K562 (cell line): ENCODE results near the gene ALG13. TPM values are rescaled to one million over a fixed set of nuclear protein-coding genes. Genes with fewer than 3 reads are reported as not detected.

Experiments
- ATAC-seq: fragments of 200-7000 bp; cut with Tn5 transposase; 3 replicates; pipeline ENCODE4 v1.9.1; 2020; ENCODE audit warnings: moderate library complexity
- BruUV-seq: library from RNA; stranded (reverse); fragments of 400-500 nt; replicated peaks from 2 replicates; lab custom pipeline; 2021; lab: Mats Ljungman, UMichigan
- CTCF ChIA-PET: fragments of 300-600 bp; formaldehyde crosslinking; extraction: SDS; loops from one replicate; lab custom pipeline; 2021; ENCODE audit warnings: low intra/inter-chr PET ratio; lab: Yijun Ruan, JAX
- POLR2A ChIA-PET: fragments of 300-600, 350-650 bp; sonication (Branson Sonifier 250); formaldehyde crosslinking; extraction: SDS; loops from one replicate; lab custom pipeline; 2021; ENCODE audit warnings: antibody characterized with exemption, inconsistent platforms; lab: Yijun Ruan, JAX
- DNase-seq, 4 experiments: peaks; one replicate each; pipeline versions ENCODE4 v3.0.0 to v3.0.0-alpha.2; 2011 to 2018; ENCODE audit warnings: low spot score in 3 of 4, mixed read lengths in 3 of 4; ENCODE audit errors: extremely low read depth in 1 of 4
- FAIRE-seq: peaks from 2 replicates; lab custom pipeline; 2011; peaks lifted over from hg19 to GRCh38; lab: Jason Lieb, UNC
- H2AFZ ChIP-seq: 2 replicates; pipeline ENCODE4 v1.6.0; 2011; ENCODE audit warnings: low read depth, low read length, control low read depth, inconsistent platforms
- H3K27ac ChIP-seq: fragments of 200-600 bp; 3 replicates; pipeline ENCODE4 v1.8.0; 2011; ENCODE audit warnings: low read depth, mild to moderate bottlenecking, control low read depth, inconsistent platforms, low read length, moderate library complexity, mixed read lengths; ENCODE audit errors: extremely low read depth
- H3K27me3 ChIP-seq, 2 experiments: fragments of 300-600 bp in 1 of 2; 2 replicates in 1 of 2; 3 replicates in 1 of 2; pipeline versions ENCODE4 v1.6.0 to v1.8.0; 2011; ENCODE audit warnings: inconsistent platforms in 2 of 2, low read length in 2 of 2, mild to moderate bottlenecking in 1 of 2, mixed read lengths in 1 of 2, moderate library complexity in 1 of 2; ENCODE audit not compliant: control insufficient read depth in 2 of 2, insufficient read depth in 2 of 2
- H3K36me3 ChIP-seq: fragments of 300-600 bp; 3 replicates; pipeline ENCODE4 v1.8.0; 2011; ENCODE audit warnings: mild to moderate bottlenecking, low read length, inconsistent platforms; ENCODE audit not compliant: control insufficient read depth, insufficient read depth
- H3K4me1 ChIP-seq, 2 experiments: fragments of 200-600 bp in 1 of 2; replicated peaks in 1 of 2; 2 replicates in 1 of 2; 3 replicates in 1 of 2; pipeline versions ENCODE4 v1.5.1 to v1.8.0; 2011; ENCODE audit warnings: inconsistent platforms in 2 of 2, low read length in 2 of 2, mild to moderate bottlenecking in 1 of 2, mixed read lengths in 1 of 2, moderate library complexity in 1 of 2; ENCODE audit not compliant: control insufficient read depth in 2 of 2, insufficient read depth in 2 of 2
- H3K4me2 ChIP-seq: 2 replicates; pipeline ENCODE4 v1.6.1; 2011; ENCODE audit warnings: low read length, control low read depth, inconsistent platforms, mixed read lengths; ENCODE audit not compliant: insufficient read depth
- H3K4me3 ChIP-seq: fragments of 200-600 bp; sonication (generic), shearing (Covaris generic); 2 replicates; pipeline ENCODE4 v1.5.1; 2016; ENCODE audit warnings: control low read depth, inconsistent platforms
- H3K79me2 ChIP-seq: fragments of 200-600 bp; 3 replicates; pipeline ENCODE4 v1.8.0; 2011; ENCODE audit warnings: low read length, inconsistent platforms; ENCODE audit not compliant: control insufficient read depth, insufficient read depth
- H3K9ac ChIP-seq, 2 experiments: 2 replicates each; pipeline versions ENCODE4 v1.6.0 to v1.6.1; 2011; ENCODE audit warnings: low read depth in 2 of 2, low read length in 2 of 2, control low read depth in 1 of 2, inconsistent platforms in 1 of 2, mild to moderate bottlenecking in 1 of 2, mixed read lengths in 1 of 2; ENCODE audit not compliant: insufficient read depth in 1 of 2
- H3K9me1 ChIP-seq: one replicate; pipeline ENCODE4 v1.6.0; 2011; ENCODE audit warnings: inconsistent platforms, mild to moderate bottlenecking, low read length, moderate library complexity; ENCODE audit not compliant: control insufficient read depth, insufficient read depth
- H3K9me3 ChIP-seq: replicated peaks from 2 replicates; pipeline ENCODE4 v1.5.1; 2011; ENCODE audit warnings: low read depth, low read length, inconsistent platforms; ENCODE audit not compliant: control insufficient read depth, insufficient read depth
- H4K20me1 ChIP-seq: replicated peaks from 2 replicates; pipeline ENCODE4 v1.6.1; 2011; ENCODE audit warnings: low read length, inconsistent platforms, mixed read lengths; ENCODE audit not compliant: control insufficient read depth, insufficient read depth
- BRCA1 ChIP-seq, 2 experiments: fragments of 450-650 bp in 1 of 2; sonication (generic) in 1 of 2; formaldehyde crosslinking in 1 of 2; IDR thresholded peaks; 2 replicates each; pipeline versions ENCODE4 v1.5.0 to v1.6.1; 2017 to 2020; ENCODE audit warnings: mild to moderate bottlenecking in 1 of 2, missing genetic modification reagents in 1 of 2
- FIP1L1 ChIP-seq: fragments of 200-400 bp; formaldehyde crosslinking; IDR thresholded peaks from 2 replicates; pipeline ENCODE4 v1.6.1; 2018; ENCODE audit warnings: mild to moderate bottlenecking, low read depth, low read length; ENCODE audit not compliant: poor library complexity, severe bottlenecking
- KLF13 ChIP-seq: fragments of 450-650 bp; IDR thresholded peaks from 2 replicates; pipeline ENCODE4 v1.6.1; 2016; ENCODE audit warnings: missing genetic modification characterization, low read depth, mild to moderate bottlenecking, missing compliant biosample characterization, moderate library complexity, borderline replicate concordance
- RAD21 ChIP-seq, 2 experiments: fragments of 250-450 bp in 1 of 2; fragments of 450-650 bp in 1 of 2; sonication (Bioruptor Pico) in 1 of 2; formaldehyde crosslinking in 1 of 2; IDR thresholded peaks in 1 of 2; conservative IDR thresholded peaks in 1 of 2; 2 replicates each; pipeline versions ENCODE4 v1.4.0 to v1.8.0; 2020 to 2022; ENCODE audit warnings: mild to moderate bottlenecking in 2 of 2, moderate library complexity in 1 of 2
- ZNF444 ChIP-seq: fragments of 250-450 bp; sonication (Bioruptor Pico); IDR thresholded peaks from 2 replicates; pipeline ENCODE4 v1.4.0; 2020; ENCODE audit warnings: mild to moderate bottlenecking, moderate library complexity
- WGBS: fragments of 100-300 bp; shearing (Covaris generic); methylation state at CpG from one replicate; pipeline ENCODE4 v1.1.6; 2016; ENCODE audit warnings: low coverage, mixed read lengths; ENCODE audit not compliant: insufficient coverage; ENCODE audit errors: missing lambda C conversion rate; 5-methylcytosine and 5-hydroxymethylcytosine counted together
- in situ Hi-C: fragments of 300-500 bp; cut with MboI; formaldehyde crosslinking; loops from 4 replicates; pipeline ENCODE4 v1.15.0; 2018; ENCODE audit warnings: inconsistent platforms, mixed read lengths
- intact Hi-C: fragments of 100-400 bp; cut with micrococcal nuclease; formaldehyde crosslinking; loops from 2 replicates; pipeline ENCODE4 v1.14.2; 2022
- polyA plus RNA-seq, 8 experiments: library from polyadenylated mRNA; depleted of rRNA in 4 of 8; stranded (reverse) in 5 of 8; unstranded in 3 of 8; fragments of >200 nt; fragmentation: Nextera tagmentation in 2 of 8; fragmentation: Illumina TruSeq in 1 of 8; extraction: Ambion mirVana in 2 of 8; extraction: Trizol in 1 of 8; gene quantifications; 2 replicates each; pipeline versions ENCODE4 v1.2.1 to v1.2.3, GENCODE V29; 2011 to 2014; ENCODE audit warnings: inconsistent platforms in 1 of 8, missing spikeins in 1 of 8
- total RNA-seq, 7 experiments: library from RNA; depleted of rRNA in 6 of 7; stranded (reverse); fragments of >200 nt in 6 of 7; fragmentation: Illumina TruSeq in 2 of 7; extraction: Trizol in 2 of 7; gene quantifications; 2 replicates each; pipeline versions ENCODE4 v1.2.1 to v1.2.3, GENCODE V29; 2011 to 2021; ENCODE audit warnings: low replicate concordance in 1 of 7
- TF ChIP-seq, protein P1 (sequence below): fragments of 450-650 bp; formaldehyde crosslinking; IDR thresholded peaks from 2 replicates; pipeline ENCODE4 v1.4.0; 2022; ENCODE audit warnings: missing genetic modification characterization
- TF ChIP-seq, protein P2 (sequence below): sonication (generic); formaldehyde crosslinking; IDR thresholded peaks from 2 replicates; pipeline ENCODE4 v1.5.0; 2020; ENCODE audit warnings: missing genetic modification reagents
- TF ChIP-seq, protein P3 (sequence below), 3 experiments: IDR thresholded peaks in 2 of 3; conservative IDR thresholded peaks in 1 of 3; 2 replicates each; pipeline ENCODE4 v1.5.1; 2011 to 2012; ENCODE audit warnings: low read length in 3 of 3, mild to moderate bottlenecking in 3 of 3, control low read depth in 2 of 3, improper control_type of control experiment in 1 of 3, inconsistent platforms in 1 of 3, low read depth in 1 of 3, mixed read lengths in 1 of 3, moderate library complexity in 1 of 3; ENCODE audit not compliant: insufficient read depth in 2 of 3

Gene ALG13
- total and polyA plus RNA-seq, 9 of the 15 experiments (the other 6 are each of a cell fraction or from before 2014, with no cell fraction given) = 40.3 to 117 (median 68.2) TPM

DNA sequence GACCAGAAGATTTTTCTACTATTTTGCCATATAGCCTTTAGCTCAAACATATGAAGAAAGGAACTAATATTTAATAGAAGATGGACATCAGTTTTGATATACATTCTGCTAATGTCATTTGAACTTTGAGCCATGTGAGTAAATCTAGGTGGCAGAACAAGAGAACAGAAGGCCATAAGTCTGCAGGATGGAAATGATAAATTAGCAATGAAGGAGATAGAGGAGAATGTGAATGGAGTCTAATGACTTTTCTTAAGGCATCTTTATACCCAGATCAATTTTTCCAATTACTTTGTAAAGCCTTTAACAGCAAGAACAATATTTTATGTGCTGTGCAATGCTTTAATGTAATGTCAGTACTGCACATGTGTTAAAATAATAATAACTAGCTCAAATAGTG is 30.1 kb upstream of the ALG13 start (continued):
- TF ChIP-seq FIP1L1 = no peak
- TF ChIP-seq, protein P1, sequence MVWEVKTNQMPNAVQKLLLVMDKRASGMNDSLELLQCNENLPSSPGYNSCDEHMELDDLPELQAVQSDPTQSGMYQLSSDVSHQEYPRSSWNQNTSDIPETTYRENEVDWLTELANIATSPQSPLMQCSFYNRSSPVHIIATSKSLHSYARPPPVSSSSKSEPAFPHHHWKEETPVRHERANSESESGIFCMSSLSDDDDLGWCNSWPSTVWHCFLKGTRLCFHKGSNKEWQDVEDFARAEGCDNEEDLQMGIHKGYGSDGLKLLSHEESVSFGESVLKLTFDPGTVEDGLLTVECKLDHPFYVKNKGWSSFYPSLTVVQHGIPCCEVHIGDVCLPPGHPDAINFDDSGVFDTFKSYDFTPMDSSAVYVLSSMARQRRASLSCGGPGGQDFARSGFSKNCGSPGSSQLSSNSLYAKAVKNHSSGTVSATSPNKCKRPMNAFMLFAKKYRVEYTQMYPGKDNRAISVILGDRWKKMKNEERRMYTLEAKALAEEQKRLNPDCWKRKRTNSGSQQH (CRISPR knock-in tag) = no peak
- TF ChIP-seq, protein P2, sequence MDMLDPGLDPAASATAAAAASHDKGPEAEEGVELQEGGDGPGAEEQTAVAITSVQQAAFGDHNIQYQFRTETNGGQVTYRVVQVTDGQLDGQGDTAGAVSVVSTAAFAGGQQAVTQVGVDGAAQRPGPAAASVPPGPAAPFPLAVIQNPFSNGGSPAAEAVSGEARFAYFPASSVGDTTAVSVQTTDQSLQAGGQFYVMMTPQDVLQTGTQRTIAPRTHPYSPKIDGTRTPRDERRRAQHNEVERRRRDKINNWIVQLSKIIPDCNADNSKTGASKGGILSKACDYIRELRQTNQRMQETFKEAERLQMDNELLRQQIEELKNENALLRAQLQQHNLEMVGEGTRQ = no peak

DNA sequence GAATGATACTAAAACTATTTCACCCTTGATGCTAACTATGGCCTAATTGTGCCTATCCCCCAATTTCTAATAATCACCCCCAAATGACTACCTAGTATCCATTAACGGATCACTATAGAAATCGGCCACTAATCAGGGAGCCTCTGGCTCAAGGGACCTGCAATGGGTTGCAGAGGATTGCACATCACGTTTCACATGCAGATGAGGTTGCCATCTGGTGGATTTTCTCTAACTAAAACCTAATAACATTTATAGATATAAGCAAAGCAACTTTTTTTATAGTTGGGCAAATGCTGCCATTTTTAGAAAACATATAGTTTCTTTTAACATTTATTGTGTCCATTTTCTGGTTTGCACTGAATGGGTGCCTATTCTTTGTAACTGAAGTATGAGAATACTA is 28.3 kb upstream of the ALG13 start:
- no peaks in the 10 kb centered on the region for H3K27me3 ChIP-seq
- WGBS = 0% methylated on average over 3 of the region's 3 CpGs
- H3K9ac ChIP-seq = no peak overlapping the region
- POLR2A ChIA-PET = no interaction called here
- BruUV-seq = no TSS peak
- no peaks in the 10 kb centered on the region for H3K9me1 ChIP-seq
- H4K20me1 ChIP-seq = no peaks in the 10 kb centered on the region
- DNase-seq = peak in 1 of 4 experiments; percentile 9
- no peak for FAIRE-seq
- H3K79me2 ChIP-seq = no peaks in the 10 kb centered on the region
- H3K9me3 ChIP-seq = no peaks in the 10 kb centered on the region
- ATAC-seq = peak; percentile 54; the same call in 1 of the 3 replicates
- H2AFZ ChIP-seq = no peak overlapping the region
- no peak overlapping the region for H3K27ac ChIP-seq
- TF ChIP-seq KLF13 (no peak), BRCA1 (IDR thresholded peaks at IDR 0.05) (no peak), BRCA1 (CRISPR knock-in tag; IDR thresholded peaks at IDR 0.05) (no peak), RAD21 (CRISPR knock-in tag; conservative IDR thresholded peaks at IDR 0.05 in 1 of 2, IDR thresholded peaks at IDR 0.05 in 1 of 2) (peak in 1 of 2 experiments; percentile 41; a peak in 3 of 4 replicates), ZNF444 (no peak)
- TF ChIP-seq, protein P3, sequence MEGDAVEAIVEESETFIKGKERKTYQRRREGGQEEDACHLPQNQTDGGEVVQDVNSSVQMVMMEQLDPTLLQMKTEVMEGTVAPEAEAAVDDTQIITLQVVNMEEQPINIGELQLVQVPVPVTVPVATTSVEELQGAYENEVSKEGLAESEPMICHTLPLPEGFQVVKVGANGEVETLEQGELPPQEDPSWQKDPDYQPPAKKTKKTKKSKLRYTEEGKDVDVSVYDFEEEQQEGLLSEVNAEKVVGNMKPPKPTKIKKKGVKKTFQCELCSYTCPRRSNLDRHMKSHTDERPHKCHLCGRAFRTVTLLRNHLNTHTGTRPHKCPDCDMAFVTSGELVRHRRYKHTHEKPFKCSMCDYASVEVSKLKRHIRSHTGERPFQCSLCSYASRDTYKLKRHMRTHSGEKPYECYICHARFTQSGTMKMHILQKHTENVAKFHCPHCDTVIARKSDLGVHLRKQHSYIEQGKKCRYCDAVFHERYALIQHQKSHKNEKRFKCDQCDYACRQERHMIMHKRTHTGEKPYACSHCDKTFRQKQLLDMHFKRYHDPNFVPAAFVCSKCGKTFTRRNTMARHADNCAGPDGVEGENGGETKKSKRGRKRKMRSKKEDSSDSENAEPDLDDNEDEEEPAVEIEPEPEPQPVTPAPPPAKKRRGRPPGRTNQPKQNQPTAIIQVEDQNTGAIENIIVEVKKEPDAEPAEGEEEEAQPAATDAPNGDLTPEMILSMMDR (IDR thresholded peaks at IDR 0.05 in 2 of 3, conservative IDR thresholded peaks at IDR 0.05 in 1 of 3; ENCODE audit: insufficient read depth in 2 of 3, low read depth in 1 of 3, low read length in 3 of 3) = peak in 1 of 3 experiments; percentile 33; a peak in 2 of 6 replicates
- in situ Hi-C loops (no loop called here), intact Hi-C loops (no loop called here)
- H3K4me1 ChIP-seq = no peaks in the 10 kb centered on the region
- CTCF ChIA-PET = no interaction called here
- no peak overlapping the region for H3K4me3 ChIP-seq
- H3K4me2 ChIP-seq = no peak overlapping the region
- no peaks in the 10 kb centered on the region for H3K36me3 ChIP-seq
